ENCODE measurements around the gene FOXP4. TPM values are rescaled to one million over a fixed set of nuclear protein-coding genes. Genes with fewer than 3 reads are reported as not detected.

Gene FOXP4
- polyA plus RNA-seq, 1 experiment: 1.9 TPM

DNA sequence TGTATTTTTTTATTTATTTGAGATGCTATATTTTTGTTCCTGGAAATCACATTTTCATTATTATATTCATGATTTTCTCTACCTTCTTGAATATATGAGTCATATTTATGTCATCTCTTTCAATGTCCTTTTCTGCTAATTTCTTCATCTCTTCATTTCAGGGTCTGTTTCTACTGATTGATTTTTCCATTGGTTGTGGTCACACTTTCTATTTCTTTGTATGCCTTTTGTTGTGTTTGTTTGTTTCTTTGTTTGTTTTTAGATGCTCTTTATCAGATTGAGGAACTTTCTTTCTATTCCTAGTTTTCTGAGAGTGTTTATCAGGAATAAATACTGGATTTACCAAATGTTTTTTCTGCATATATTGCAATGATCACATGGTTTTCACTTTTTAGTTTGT lies 75.2 kb downstream of the FOXP4 start:
- H3K4me3 ChIP-seq (ENCODE audit: low read depth, low read length): no peak overlapping the region
- CTCF ChIA-PET: interaction anchor here (1.4 kb wide), 1 partner anchor 19 kb away, joined by 3 read pairs; no protein-coding TSS in a partner anchor
- no peak for DNase-seq (ENCODE audit: low read depth, low spot score)
- no peak for TF ChIP-seq CTCF (IDR thresholded peaks at IDR 0.05; ENCODE audit: low read depth, low read length)
- POLR2A ChIA-PET: no interaction called here
- H3K27ac ChIP-seq (ENCODE audit: low read depth, low read length): no peak overlapping the region
- H3K27me3 ChIP-seq (ENCODE audit: control insufficient read depth, insufficient read depth, low read length): peaks cover 16% of the 10 kb centered on the region
- peaks cover 6% of the 10 kb centered on the region for H3K9me3 ChIP-seq (ENCODE audit: control insufficient read depth, insufficient read depth, low read length)

DNA sequence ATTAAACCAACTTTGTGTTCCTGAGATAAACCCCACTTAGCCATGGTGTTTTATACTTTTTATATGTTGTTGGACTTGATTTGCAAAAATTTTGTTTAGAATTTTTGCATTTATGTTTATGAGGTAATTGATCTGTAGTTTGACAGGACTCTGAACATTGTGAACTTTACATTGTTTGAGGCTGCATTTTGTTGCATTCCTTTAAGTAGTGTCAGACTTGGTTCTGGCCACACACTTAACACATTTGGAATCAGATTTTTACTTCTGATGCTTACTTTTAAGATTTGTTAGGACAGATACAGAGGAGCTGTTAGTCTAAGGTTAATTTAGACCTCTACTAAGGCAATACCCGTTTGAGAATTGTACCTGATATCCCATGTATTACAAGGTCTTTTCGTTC lies 75.6 kb downstream of the FOXP4 start:
- H3K9me3 ChIP-seq (ENCODE audit: control insufficient read depth, insufficient read depth, low read length): peaks cover 6% of the 10 kb centered on the region
- H3K4me3 ChIP-seq (ENCODE audit: low read depth, low read length): no peak overlapping the region
- H3K27me3 ChIP-seq (ENCODE audit: control insufficient read depth, insufficient read depth, low read length): peaks cover 16% of the 10 kb centered on the region
- TF ChIP-seq CTCF (IDR thresholded peaks at IDR 0.05; ENCODE audit: low read depth, low read length): no peak
- POLR2A ChIA-PET: no interaction called here
- CTCF ChIA-PET: interaction anchor here (0.9 to 1.4 kb wide), 2 partner anchors 19 to 253 kb away, joined by 3 read pairs; no protein-coding TSS in a partner anchor
- no peak for DNase-seq (ENCODE audit: low read depth, low spot score)
- no peak overlapping the region for H3K27ac ChIP-seq (ENCODE audit: low read depth, low read length)

DNA sequence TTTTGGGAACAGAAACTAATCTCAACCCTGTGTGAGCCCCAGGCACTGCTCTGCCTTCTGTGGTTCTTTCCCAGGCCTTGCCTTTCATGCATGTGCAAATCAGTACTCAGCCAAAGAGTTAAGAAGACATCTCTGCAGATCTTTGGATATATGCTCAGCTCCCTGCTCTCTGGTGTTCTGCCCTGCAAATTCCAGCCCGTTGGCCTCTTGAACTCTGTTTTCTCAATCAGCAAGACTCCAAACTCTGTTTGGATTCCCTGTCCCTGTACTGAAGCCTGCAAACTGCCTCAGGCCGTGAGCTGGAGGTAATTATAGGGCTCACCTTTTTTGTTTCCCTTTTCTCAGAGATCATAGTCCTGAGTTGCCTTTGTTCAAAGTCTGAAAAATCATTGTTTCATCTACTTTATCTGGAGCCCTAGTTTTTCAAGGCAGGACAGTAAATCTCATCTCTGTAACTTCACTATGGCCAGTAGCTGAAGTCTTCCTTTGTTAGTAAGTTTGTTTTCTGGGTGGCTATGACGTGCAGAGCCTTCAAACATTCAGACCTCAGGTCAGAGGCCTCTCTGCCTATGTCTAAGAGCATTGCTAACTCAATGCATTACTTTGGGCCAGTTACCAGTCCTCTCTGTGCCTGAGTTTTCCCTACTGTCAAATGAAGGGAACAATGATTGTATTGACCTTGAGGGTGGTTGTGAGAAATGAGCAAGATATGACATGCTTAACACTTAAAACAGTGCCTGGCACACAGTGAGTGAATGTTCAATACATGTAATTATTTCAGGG lies 76.2 kb downstream of the FOXP4 start:
- H3K4me3 ChIP-seq (ENCODE audit: low read depth, low read length): no peak overlapping the region
- H3K27ac ChIP-seq (ENCODE audit: low read depth, low read length): no peak overlapping the region
- no peak for TF ChIP-seq CTCF (IDR thresholded peaks at IDR 0.05; ENCODE audit: low read depth, low read length)
- ChIA-PET CTCF (interaction anchor here (0.9 to 1.4 kb wide), 2 partner anchors 20 to 254 kb away, joined by 3 read pairs; no protein-coding TSS in a partner anchor), POLR2A (no interaction called here)
- peaks cover 6% of the 10 kb centered on the region for H3K9me3 ChIP-seq (ENCODE audit: control insufficient read depth, insufficient read depth, low read length)
- DNase-seq (ENCODE audit: low read depth, low spot score): no peak
- peaks cover 16% of the 10 kb centered on the region for H3K27me3 ChIP-seq (ENCODE audit: control insufficient read depth, insufficient read depth, low read length)

DNA sequence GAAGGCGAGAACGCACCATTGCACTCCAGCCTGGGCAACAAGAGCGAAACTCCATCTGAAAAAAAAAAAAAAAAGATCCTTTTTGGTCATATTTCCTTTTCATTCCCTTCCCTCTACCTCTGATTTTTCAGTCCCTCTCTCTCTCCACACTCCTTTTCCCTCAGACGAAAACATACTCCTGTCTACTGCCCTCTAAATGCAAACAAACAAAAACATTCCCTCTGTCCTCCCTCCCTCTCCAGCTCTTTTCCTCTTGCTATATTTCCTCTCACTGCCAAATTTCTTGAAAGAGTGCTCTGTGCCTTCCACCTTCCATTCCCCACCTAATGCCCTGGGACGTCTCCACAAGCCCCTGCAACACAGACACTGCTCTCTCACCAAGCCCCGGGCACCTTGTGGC lies 77.1 kb downstream of the FOXP4 start:
- Histone ChIP-seq H3K27ac (ENCODE audit: low read depth, low read length) (no peak overlapping the region), H3K9me3 (ENCODE audit: control insufficient read depth, insufficient read depth, low read length) (peaks cover 6% of the 10 kb centered on the region), H3K4me3 (ENCODE audit: low read depth, low read length) (no peak overlapping the region), H3K27me3 (ENCODE audit: control insufficient read depth, insufficient read depth, low read length) (peaks cover 16% of the 10 kb centered on the region)
- ChIA-PET POLR2A (no interaction called here), CTCF (no interaction called here)
- no peak for TF ChIP-seq CTCF (IDR thresholded peaks at IDR 0.05; ENCODE audit: low read depth, low read length)
- no peak for DNase-seq (ENCODE audit: low read depth, low spot score)

GRCh38 chr6:41624621-41625380 lies 78.6 kb downstream of the FOXP4 start:
- Histone ChIP-seq H3K4me3 (ENCODE audit: low read depth, low read length) (no peak overlapping the region), H3K27ac (ENCODE audit: low read depth, low read length) (no peak overlapping the region), H3K27me3 (ENCODE audit: control insufficient read depth, insufficient read depth, low read length) (peaks cover 15% of the 10 kb centered on the region), H3K9me3 (ENCODE audit: control insufficient read depth, insufficient read depth, low read length) (peaks cover 6% of the 10 kb centered on the region)
- CTCF ChIA-PET: interaction anchor here (1.1 to 2.3 kb wide), 3 partner anchors 22 to 256 kb away, joined by 4 to 8 read pairs (median 5); no protein-coding TSS in a partner anchor
- POLR2A ChIA-PET: no interaction called here
- no peak for DNase-seq (ENCODE audit: low read depth, low spot score)
- TF ChIP-seq CTCF (IDR thresholded peaks at IDR 0.05; ENCODE audit: low read depth, low read length): no peak
